Stimulated activated CD8-positive, alpha-beta memory T cell treated with anti-CD3 and anti-CD28 coated beads, Interleukin-12 subunit alpha, Interleukin-12 subunit beta, amount 100 ng/mL, for 24 hours (primary cell): ENCODE measurements around the gene APBB1IP.
"Not testable (repeated sequence)": the region's sequence is repeated elsewhere in the genome, so short reads cannot be mapped to it uniquely, and the experiment has no call there.

ENCODE experiments used
- DNase-seq: peaks from one replicate; pipeline ENCODE4 v3.0.0-alpha.2; 2020; ENCODE audit errors: extremely low read depth

APBB1IP gene

GRCh38 chr10:26441491-26442214 is 3.5 kb downstream of the APBB1IP start:
- DNase-seq: no peak

- no peak for DNase-seq
Measured at GRCh38 chr10:26445411-26446031, 7.4 kb downstream of the APBB1IP start.

GRCh38 chr10:26446258-26446657 is 8.1 kb downstream of the APBB1IP start:
- DNase-seq: no peak

- DNase-seq: no peak
Measured at GRCh38 chr10:26448292-26448691, 10.2 kb downstream of the APBB1IP start.

GRCh38 chr10:26448706-26449435 is 10.7 kb downstream of the APBB1IP start:
- DNase-seq: no peak

GRCh38 chr10:26449726-26450125 is 11.6 kb downstream of the APBB1IP start:
- no peak for DNase-seq

GRCh38 chr10:26451903-26452302 is 13.8 kb downstream of the APBB1IP start:
- DNase-seq: no peak

- DNase-seq: no peak
Measured at GRCh38 chr10:26453850-26454249, 15.7 kb downstream of the APBB1IP start.

- no peak for DNase-seq
Measured at GRCh38 chr10:26454891-26455290, 16.8 kb downstream of the APBB1IP start.

- no peak for DNase-seq
Measured at GRCh38 chr10:26455567-26456315, 17.6 kb downstream of the APBB1IP start.

- no peak for DNase-seq
Measured at GRCh38 chr10:26457088-26457487, 18.9 kb downstream of the APBB1IP start.

- DNase-seq: no peak
Measured at GRCh38 chr10:26460736-26461135, 22.6 kb downstream of the APBB1IP start.

- DNase-seq: no peak
Measured at GRCh38 chr10:26463986-26464385, 25.8 kb downstream of the APBB1IP start.

- no peak for DNase-seq
Measured at GRCh38 chr10:26464632-26465280, 26.6 kb downstream of the APBB1IP start.

- not testable (repeated sequence) for DNase-seq
Measured at GRCh38 chr10:26466531-26466930, 28.4 kb downstream of the APBB1IP start.

- DNase-seq: no peak
Measured at GRCh38 chr10:26467639-26468038, 29.5 kb downstream of the APBB1IP start.

GRCh38 chr10:26468291-26468690 is 30.1 kb downstream of the APBB1IP start:
- DNase-seq: no peak

- DNase-seq: no peak
Measured at GRCh38 chr10:26468700-26469099, 30.6 kb downstream of the APBB1IP start.

- DNase-seq: no peak
Measured at GRCh38 chr10:26472492-26472778, 34.3 kb downstream of the APBB1IP start.

- no peak for DNase-seq
Measured at GRCh38 chr10:26474026-26474425, 35.9 kb downstream of the APBB1IP start.

- DNase-seq: not testable (repeated sequence)
Measured at GRCh38 chr10:26474845-26475244, 36.7 kb downstream of the APBB1IP start.

- no peak for DNase-seq
Measured at GRCh38 chr10:26475386-26475785, 37.2 kb downstream of the APBB1IP start.
